H9 (cell line): ENCODE data around the gene DOCK7. TPM values are rescaled to one million over a fixed set of nuclear protein-coding genes. Genes with fewer than 3 reads are reported as not detected.

Source experiments
- DNase-seq: peaks from one replicate; pipeline ENCODE4 v3.0.0-alpha.2; 2017
- H2AFZ ChIP-seq: one replicate; pipeline ENCODE4 v1.6.1; 2013; ENCODE audit warnings: mild to moderate bottlenecking, low read length, control low read depth, moderate library complexity
- H2AK5ac ChIP-seq: 2 replicates; pipeline ENCODE4 v1.6.1; 2013; ENCODE audit warnings: low read length, control low read depth, mixed read lengths; ENCODE audit not compliant: insufficient read length
- H2BK120ac ChIP-seq: one replicate; pipeline ENCODE4 v1.6.1; 2013; ENCODE audit warnings: low read depth, mild to moderate bottlenecking, low read length, control low read depth, inconsistent platforms; ENCODE audit not compliant: poor library complexity, severe bottlenecking
- H2BK12ac ChIP-seq: 2 replicates; pipeline ENCODE4 v1.6.1; 2013; ENCODE audit warnings: low read length, control low read depth, mixed read lengths, low read depth; ENCODE audit not compliant: insufficient read length
- H2BK15ac ChIP-seq: 2 replicates; pipeline ENCODE4 v1.6.1; 2013; ENCODE audit warnings: low read depth, low read length, control low read depth
- H2BK20ac ChIP-seq: one replicate; pipeline ENCODE4 v1.6.1; 2013; ENCODE audit warnings: low read depth, mild to moderate bottlenecking, low read length, control low read depth, inconsistent platforms; ENCODE audit not compliant: poor library complexity, severe bottlenecking
- H2BK5ac ChIP-seq: 2 replicates; pipeline ENCODE4 v1.6.1; 2013; ENCODE audit warnings: low read length, control low read depth, mixed read lengths; ENCODE audit not compliant: insufficient read length
- H3K14ac ChIP-seq: 2 replicates; pipeline ENCODE4 v1.6.1; 2013; ENCODE audit warnings: low read length, control low read depth; ENCODE audit not compliant: insufficient read depth
- H3K18ac ChIP-seq: 2 replicates; pipeline ENCODE4 v1.6.1; 2013; ENCODE audit warnings: low read depth, mild to moderate bottlenecking, mixed read lengths, low read length, control low read depth; ENCODE audit not compliant: insufficient read length
- H3K23ac ChIP-seq: 2 replicates; pipeline ENCODE4 v1.6.1; 2013; ENCODE audit warnings: low read length, control low read depth, mixed read lengths, low read depth; ENCODE audit not compliant: insufficient read length
- H3K23me2 ChIP-seq: 2 replicates; pipeline ENCODE4 v1.6.1; 2013; ENCODE audit warnings: low read depth, mild to moderate bottlenecking, mixed read lengths, low read length, control low read depth; ENCODE audit not compliant: insufficient read length, poor library complexity, severe bottlenecking
- H3K27ac ChIP-seq: 2 replicates; pipeline ENCODE4 v1.5.1; 2013; ENCODE audit warnings: low read length, control low read depth, mixed read lengths, low read depth; ENCODE audit not compliant: insufficient read length
- H3K27me3 ChIP-seq: 2 replicates; pipeline ENCODE4 v1.6.1; 2013; ENCODE audit warnings: low read length, control low read depth, inconsistent platforms; ENCODE audit not compliant: insufficient read depth
- H3K4ac ChIP-seq: 2 replicates; pipeline ENCODE4 v1.6.1; 2013; ENCODE audit warnings: low read depth, mild to moderate bottlenecking, control low read depth, inconsistent platforms, low read length, moderate library complexity
- H3K4me1 ChIP-seq: 2 replicates; pipeline ENCODE4 v1.6.1; 2013; ENCODE audit warnings: low read length, control low read depth, inconsistent platforms; ENCODE audit not compliant: insufficient read depth
- H3K4me2 ChIP-seq: 2 replicates; pipeline ENCODE4 v1.6.1; 2013; ENCODE audit warnings: low read length, control low read depth, mixed read lengths; ENCODE audit not compliant: insufficient read length, insufficient read depth
- H3K56ac ChIP-seq: 2 replicates; pipeline ENCODE4 v1.6.1; 2013; ENCODE audit warnings: low read depth, mild to moderate bottlenecking, mixed read lengths, low read length, control low read depth; ENCODE audit not compliant: insufficient read length
- H3K79me1 ChIP-seq: 2 replicates; pipeline ENCODE4 v1.6.1; 2013; ENCODE audit warnings: low read depth, mild to moderate bottlenecking, moderate library complexity, low read length, control low read depth, inconsistent platforms; ENCODE audit not compliant: insufficient read depth, poor library complexity, severe bottlenecking
- H3K79me2 ChIP-seq: 2 replicates; pipeline ENCODE4 v1.6.1; 2013; ENCODE audit warnings: low read length, control low read depth, inconsistent platforms; ENCODE audit not compliant: insufficient read depth
- H3K9ac ChIP-seq: 2 replicates; pipeline ENCODE4 v1.6.1; 2013; ENCODE audit warnings: low read length, control low read depth, mixed read lengths; ENCODE audit not compliant: insufficient read length; ENCODE audit errors: extremely low read depth
- H3K9me3 ChIP-seq: one replicate; pipeline ENCODE4 v1.6.1; 2013; ENCODE audit warnings: low read depth, low read length, inconsistent platforms; ENCODE audit not compliant: control insufficient read depth
- H3T11ph ChIP-seq: one replicate; pipeline ENCODE4 v1.6.1; 2013; ENCODE audit warnings: mild to moderate bottlenecking, low read length, control low read depth, inconsistent platforms
- H4K20me1 ChIP-seq: one replicate; pipeline ENCODE4 v1.6.1; 2013; ENCODE audit not compliant: control insufficient read depth, insufficient read length, insufficient read depth
- H4K5ac ChIP-seq: 2 replicates; pipeline ENCODE4 v1.6.1; 2013; ENCODE audit warnings: low read depth, mild to moderate bottlenecking, mixed read lengths, low read length, control low read depth; ENCODE audit not compliant: insufficient read length
- H4K8ac ChIP-seq: replicated peaks from 2 replicates; pipeline ENCODE4 v1.6.1; 2013; ENCODE audit warnings: low read length, control low read depth, mixed read lengths, low read depth; ENCODE audit not compliant: insufficient read length
- H4K91ac ChIP-seq: 2 replicates; pipeline ENCODE4 v1.6.1; 2013; ENCODE audit warnings: low read depth, mild to moderate bottlenecking, moderate library complexity, mixed read lengths, low read length, control low read depth; ENCODE audit not compliant: insufficient read length
- H3K27ac Mint-ChIP-seq, 3 experiments: 2 replicates in 2 of 3; 3 replicates in 1 of 3; pipeline ENCODE4 v1.8.0; 2020 to 2021; ENCODE audit warnings: mixed read lengths in 3 of 3, mild to moderate bottlenecking in 1 of 3, moderate library complexity in 1 of 3
- H3K27me3 Mint-ChIP-seq: 2 replicates; pipeline ENCODE4 v1.8.0; 2021; ENCODE audit warnings: low read depth, mild to moderate bottlenecking, moderate library complexity, mixed read lengths
- H3K36me3 Mint-ChIP-seq, 3 experiments: 2 replicates in 2 of 3; 3 replicates in 1 of 3; pipeline ENCODE4 v1.8.0; 2020 to 2021; ENCODE audit warnings: low read depth in 3 of 3, mixed read lengths in 3 of 3; ENCODE audit not compliant: insufficient read depth in 1 of 3
- H3K4me1 Mint-ChIP-seq, 2 experiments: 2 replicates each; pipeline ENCODE4 v1.8.0; 2020; ENCODE audit warnings: mixed read lengths in 2 of 2
- H3K4me3 Mint-ChIP-seq, 2 experiments: 2 replicates in 1 of 2; 3 replicates in 1 of 2; pipeline ENCODE4 v1.8.0; 2020 to 2021; ENCODE audit warnings: mild to moderate bottlenecking in 2 of 2, mixed read lengths in 2 of 2, moderate library complexity in 1 of 2
- H3K9me3 Mint-ChIP-seq, 2 experiments: 2 replicates in 1 of 2; 3 replicates in 1 of 2; pipeline ENCODE4 v1.8.0; 2020; ENCODE audit warnings: mild to moderate bottlenecking in 2 of 2, mixed read lengths in 2 of 2, moderate library complexity in 1 of 2
- WGBS: extraction: QIAGEN DNeasy Blood & Tissue Kit; methylation state at CpG from one replicate; pipeline ENCODE4 v1.1.7; 2013; ENCODE audit warnings: missing lambda C conversion rate, low lambda C conversion rate, mixed read lengths; ENCODE audit not compliant: insufficient read length; ENCODE audit errors: extremely low coverage; 5-methylcytosine and 5-hydroxymethylcytosine counted together
- total RNA-seq: library from RNA; stranded (reverse); gene quantifications from 2 replicates; pipeline ENCODE4 v1.2.1, GENCODE V29; 2021
- TF ChIP-seq, protein P1 (sequence below): fragments of 200-600 bp; sonication (generic); conservative IDR thresholded peaks from 3 replicates; pipeline ENCODE4 v1.8.0; 2021; ENCODE audit warnings: antibody characterized with exemption, mild to moderate bottlenecking

The DOCK7 gene
- total RNA-seq, 1 experiment from 2014 or later, result 36.8 TPM

DNA sequence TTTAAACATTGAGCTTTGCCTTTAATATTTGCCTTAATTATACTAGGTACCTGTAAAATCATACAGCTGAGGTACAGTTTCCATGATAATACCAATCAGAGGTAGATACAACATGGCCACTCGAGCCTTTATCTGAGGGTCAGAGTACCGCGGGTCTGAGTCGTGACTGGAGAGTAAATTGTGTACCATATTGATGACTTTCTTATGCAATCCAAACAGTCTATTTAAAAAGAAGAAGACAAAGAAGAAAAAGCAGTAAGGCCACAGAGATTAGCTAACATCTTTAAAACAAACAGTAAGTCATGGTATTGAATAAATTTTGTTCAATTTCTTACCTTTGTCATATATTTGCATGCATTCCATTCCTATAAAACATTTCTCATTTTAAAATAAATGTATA is 159.0 kb downstream of the DOCK7 start:
- Histone ChIP-seq H3K14ac (no peak overlapping the region), H2BK12ac (no peak overlapping the region), H3K27me3 (no peaks in the 10 kb centered on the region), H3K23ac (no peak overlapping the region), H3K4ac (no peak overlapping the region), H3K9ac (no peak overlapping the region), H4K5ac (no peak overlapping the region), H4K91ac (no peak overlapping the region), H3K9me3 (no peaks in the 10 kb centered on the region), H3K18ac (no peak overlapping the region), H2AK5ac (no peak overlapping the region), H3K27ac (no peak overlapping the region), H3T11ph (no peak overlapping the region), H4K8ac (no peak overlapping the region), H4K20me1 (no peaks in the 10 kb centered on the region), H3K23me2 (no peaks in the 10 kb centered on the region), H3K4me1 (no peaks in the 10 kb centered on the region; the same call in 1 of the 2 replicates), H2BK15ac (no peak overlapping the region), H2AFZ (no peak overlapping the region), H3K56ac (no peak overlapping the region), H3K79me2 (no peaks in the 10 kb centered on the region), H2BK5ac (no peak overlapping the region), H3K79me1 (no peaks in the 10 kb centered on the region), H3K4me2 (no peak overlapping the region), H2BK120ac (no peak overlapping the region), H2BK20ac (no peak overlapping the region)
- H3K9me3 Mint-ChIP-seq, result no peaks in the 10 kb centered on the region
- no CpG with 5 or more reads among the region's 4 CpGs for WGBS
- peaks cover 14 to 24% of the 10 kb centered on the region in 2 experiments for H3K4me1 Mint-ChIP-seq
- TF ChIP-seq, protein P1, sequence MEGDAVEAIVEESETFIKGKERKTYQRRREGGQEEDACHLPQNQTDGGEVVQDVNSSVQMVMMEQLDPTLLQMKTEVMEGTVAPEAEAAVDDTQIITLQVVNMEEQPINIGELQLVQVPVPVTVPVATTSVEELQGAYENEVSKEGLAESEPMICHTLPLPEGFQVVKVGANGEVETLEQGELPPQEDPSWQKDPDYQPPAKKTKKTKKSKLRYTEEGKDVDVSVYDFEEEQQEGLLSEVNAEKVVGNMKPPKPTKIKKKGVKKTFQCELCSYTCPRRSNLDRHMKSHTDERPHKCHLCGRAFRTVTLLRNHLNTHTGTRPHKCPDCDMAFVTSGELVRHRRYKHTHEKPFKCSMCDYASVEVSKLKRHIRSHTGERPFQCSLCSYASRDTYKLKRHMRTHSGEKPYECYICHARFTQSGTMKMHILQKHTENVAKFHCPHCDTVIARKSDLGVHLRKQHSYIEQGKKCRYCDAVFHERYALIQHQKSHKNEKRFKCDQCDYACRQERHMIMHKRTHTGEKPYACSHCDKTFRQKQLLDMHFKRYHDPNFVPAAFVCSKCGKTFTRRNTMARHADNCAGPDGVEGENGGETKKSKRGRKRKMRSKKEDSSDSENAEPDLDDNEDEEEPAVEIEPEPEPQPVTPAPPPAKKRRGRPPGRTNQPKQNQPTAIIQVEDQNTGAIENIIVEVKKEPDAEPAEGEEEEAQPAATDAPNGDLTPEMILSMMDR, result no peak
- H3K27me3 Mint-ChIP-seq, result no peaks in the 10 kb centered on the region
- peaks cover 4 to 19% (median 11%) of the 10 kb centered on the region in 3 experiments; a peak in 5 of 7 replicates for H3K36me3 Mint-ChIP-seq
- H3K27ac Mint-ChIP-seq, result no peak overlapping the region
- no peak overlapping the region for H3K4me3 Mint-ChIP-seq
- DNase-seq, result no peak
